GM06990 (cell line): ENCODE measurements around the gene TMEFF2.

ENCODE experiments used
- DNase-seq: peaks from one replicate; pipeline ENCODE4 v3.0.0-alpha.2; 2011; ENCODE audit not compliant: insufficient read length; ENCODE audit errors: extremely low read depth
- H3K27me3 ChIP-seq: replicated peaks from 2 replicates; pipeline ENCODE4 v1.6.0; 2011; ENCODE audit warnings: low read length; ENCODE audit not compliant: control insufficient read depth, insufficient read depth
- H3K36me3 ChIP-seq: 2 replicates; pipeline ENCODE4 v1.5.1; 2011; ENCODE audit warnings: low read length; ENCODE audit not compliant: control insufficient read depth, insufficient read depth
- H3K4me3 ChIP-seq: replicated peaks from 2 replicates; pipeline ENCODE4 v1.5.1; 2011; ENCODE audit warnings: low read depth, mild to moderate bottlenecking, control low read depth, low read length
- TF ChIP-seq, protein P1 (sequence below): IDR thresholded peaks from 2 replicates; pipeline ENCODE4 v1.5.1; 2011; ENCODE audit warnings: low read length, control low read depth, mild to moderate bottlenecking, inconsistent platforms; ENCODE audit not compliant: insufficient read depth, poor library complexity, severe bottlenecking

Gene TMEFF2

DNA sequence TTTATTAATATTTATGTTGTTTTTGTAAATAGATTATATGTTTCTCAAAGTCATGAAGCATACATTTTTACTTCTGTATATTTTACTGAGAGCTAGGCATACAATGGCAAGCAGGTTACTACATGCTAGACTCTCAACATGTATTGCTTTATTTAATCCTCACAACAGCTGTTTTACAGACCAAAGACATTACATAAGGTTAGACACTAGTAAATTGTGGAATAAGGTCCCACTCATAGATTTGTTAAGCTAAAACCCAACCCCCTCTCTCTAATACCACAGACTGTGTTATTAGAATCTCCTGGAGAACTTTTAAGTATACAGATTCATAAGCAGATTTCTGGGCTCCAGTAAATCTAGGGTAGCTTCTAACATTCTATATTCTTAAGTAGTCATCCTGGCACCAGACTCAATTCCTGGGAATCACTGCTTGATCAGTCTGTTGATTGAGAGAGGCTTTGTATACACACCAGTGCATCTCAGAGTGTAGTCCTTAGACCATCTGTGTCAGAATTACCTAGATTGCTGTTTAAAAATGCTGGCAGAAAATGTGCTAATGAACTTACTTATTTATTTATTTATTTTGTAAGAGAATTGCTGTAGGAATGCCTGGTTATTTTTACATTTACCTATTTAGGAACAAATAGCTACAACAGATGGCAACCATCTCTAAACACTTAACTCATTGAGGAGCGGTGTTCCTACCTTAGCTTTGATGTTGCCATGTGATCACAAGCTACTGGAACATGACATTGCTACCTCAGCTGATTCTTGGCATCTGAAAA is 194.3 kb downstream of the TMEFF2 start:
- TF ChIP-seq, protein P1, sequence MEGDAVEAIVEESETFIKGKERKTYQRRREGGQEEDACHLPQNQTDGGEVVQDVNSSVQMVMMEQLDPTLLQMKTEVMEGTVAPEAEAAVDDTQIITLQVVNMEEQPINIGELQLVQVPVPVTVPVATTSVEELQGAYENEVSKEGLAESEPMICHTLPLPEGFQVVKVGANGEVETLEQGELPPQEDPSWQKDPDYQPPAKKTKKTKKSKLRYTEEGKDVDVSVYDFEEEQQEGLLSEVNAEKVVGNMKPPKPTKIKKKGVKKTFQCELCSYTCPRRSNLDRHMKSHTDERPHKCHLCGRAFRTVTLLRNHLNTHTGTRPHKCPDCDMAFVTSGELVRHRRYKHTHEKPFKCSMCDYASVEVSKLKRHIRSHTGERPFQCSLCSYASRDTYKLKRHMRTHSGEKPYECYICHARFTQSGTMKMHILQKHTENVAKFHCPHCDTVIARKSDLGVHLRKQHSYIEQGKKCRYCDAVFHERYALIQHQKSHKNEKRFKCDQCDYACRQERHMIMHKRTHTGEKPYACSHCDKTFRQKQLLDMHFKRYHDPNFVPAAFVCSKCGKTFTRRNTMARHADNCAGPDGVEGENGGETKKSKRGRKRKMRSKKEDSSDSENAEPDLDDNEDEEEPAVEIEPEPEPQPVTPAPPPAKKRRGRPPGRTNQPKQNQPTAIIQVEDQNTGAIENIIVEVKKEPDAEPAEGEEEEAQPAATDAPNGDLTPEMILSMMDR: no peak
- DNase-seq: no peak
- no peaks in the 10 kb centered on the region for H3K36me3 ChIP-seq

DNA sequence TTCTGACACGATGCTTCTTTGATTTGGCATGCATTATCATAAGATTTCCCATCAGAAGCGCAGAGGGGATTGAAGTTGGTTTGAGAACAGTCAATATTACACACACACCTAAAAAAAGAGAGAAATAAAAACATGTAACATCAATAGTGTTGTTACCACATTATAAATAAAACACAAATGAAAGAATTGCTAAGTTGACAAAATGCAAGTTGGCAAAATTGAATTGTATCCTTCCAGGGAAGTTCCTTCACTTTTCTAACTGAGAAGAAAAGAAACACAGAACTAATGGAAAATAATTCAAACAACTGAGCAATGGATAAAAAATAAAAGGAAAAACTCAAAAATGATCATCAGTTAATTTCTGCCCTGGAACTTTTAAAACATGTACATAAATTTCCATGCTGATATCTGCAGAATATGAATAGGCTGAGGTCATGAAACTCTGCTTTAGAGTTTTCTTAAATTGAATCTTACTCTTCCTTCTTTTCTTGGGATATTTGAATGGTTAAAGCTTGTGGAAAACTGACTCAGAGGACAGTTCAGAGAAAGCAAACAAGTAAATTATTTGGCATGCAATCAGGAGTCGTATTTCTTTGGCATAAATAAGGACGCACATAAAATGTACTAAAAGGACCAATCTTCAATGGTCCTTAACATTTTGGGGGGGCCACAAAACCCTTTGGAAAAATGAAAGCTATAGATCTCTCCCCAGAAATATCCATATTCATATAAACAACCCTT is 195.5 kb downstream of the TMEFF2 start:
- H3K36me3 ChIP-seq: no peaks in the 10 kb centered on the region
- no peaks in the 10 kb centered on the region for H3K27me3 ChIP-seq
- DNase-seq: no peak
- TF ChIP-seq, protein P1: no peak
- H3K4me3 ChIP-seq: no peak overlapping the region

More for the DNA sequence above, 194.3 kb downstream of the TMEFF2 start:
- Histone ChIP-seq H3K4me3 (no peak overlapping the region), H3K27me3 (no peaks in the 10 kb centered on the region)

DNA sequence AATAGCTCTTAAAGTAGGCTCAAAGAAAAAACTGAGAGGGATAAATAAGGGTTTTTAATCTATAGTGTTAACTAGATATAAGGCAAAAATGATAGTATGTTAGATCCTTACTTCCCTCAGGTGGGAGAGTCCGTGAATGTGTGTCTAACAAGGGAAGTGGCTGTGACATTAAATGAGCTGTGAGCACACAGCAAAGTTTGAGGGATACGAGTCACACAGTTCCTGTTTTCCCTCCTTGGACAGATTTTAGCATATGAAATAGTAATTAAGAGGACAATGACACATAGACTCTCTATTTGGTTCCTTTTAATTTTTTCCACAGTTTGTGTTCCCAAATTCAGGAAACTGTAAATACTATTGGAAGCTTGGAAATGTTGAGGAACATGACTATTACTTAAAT is 199.4 kb downstream of the TMEFF2 start:
- no peak for DNase-seq
- H3K27me3 ChIP-seq: no peaks in the 10 kb centered on the region
- TF ChIP-seq, protein P1: no peak
- no peak overlapping the region for H3K4me3 ChIP-seq
- no peaks in the 10 kb centered on the region for H3K36me3 ChIP-seq

- DNase-seq: no peak
- H3K27me3 ChIP-seq: no peaks in the 10 kb centered on the region
- H3K4me3 ChIP-seq: no peak overlapping the region
- TF ChIP-seq, protein P1: no peak
- H3K36me3 ChIP-seq: no peaks in the 10 kb centered on the region
Measured at GRCh38 chr2:191994749-191995148, 200.0 kb downstream of the TMEFF2 start.

GRCh38 chr2:191991442-191991841 is 203.3 kb downstream of the TMEFF2 start:
- H3K4me3 ChIP-seq: no peak overlapping the region
- no peak for DNase-seq
- TF ChIP-seq, protein P1: no peak
- no peaks in the 10 kb centered on the region for H3K36me3 ChIP-seq
- no peaks in the 10 kb centered on the region for H3K27me3 ChIP-seq
